HEK293T (cell line): ENCODE results near the gene MYO7B.

Experiments used
- BHLHE40 ChIP-seq: fragments of 450-650 bp; IDR thresholded peaks from 2 replicates; pipeline ENCODE4 v1.6.1; 2016; ENCODE audit warnings: mild to moderate bottlenecking, moderate library complexity, borderline replicate concordance
- FOXK2 ChIP-seq: fragments of 450-650 bp; IDR thresholded peaks from 2 replicates; pipeline ENCODE4 v1.6.1; 2016; ENCODE audit warnings: mild to moderate bottlenecking
- FOXM1 ChIP-seq: fragments of 450-650 bp; IDR thresholded peaks from 2 replicates; pipeline ENCODE4 v1.6.1; 2017; ENCODE audit warnings: mild to moderate bottlenecking, borderline replicate concordance
- HDGF ChIP-seq: fragments of 450-650 bp; IDR thresholded peaks from 2 replicates; pipeline ENCODE4 v1.6.1; 2017; ENCODE audit warnings: antibody characterized with exemption, borderline replicate concordance
- NFRKB ChIP-seq: fragments of 450-650 bp; IDR thresholded peaks from 2 replicates; pipeline ENCODE4 v1.6.1; 2016; ENCODE audit warnings: mild to moderate bottlenecking, moderate library complexity
- SP1 ChIP-seq: fragments of 450-650 bp; IDR thresholded peaks from 2 replicates; pipeline ENCODE4 v1.6.1; 2017
- TARDBP ChIP-seq: fragments of 450-650 bp; IDR thresholded peaks from 2 replicates; pipeline ENCODE4 v1.6.1; 2016
- ZNF384 ChIP-seq: fragments of 450-650 bp; IDR thresholded peaks from 2 replicates; pipeline ENCODE4 v1.6.1; 2016

- TF ChIP-seq FOXK2 (no peak), SP1 (no peak), BHLHE40 (no peak), FOXM1 (no peak), HDGF (no peak), TARDBP (no peak), NFRKB (no peak), ZNF384 (no peak)
These were observed 57.3 kb downstream of the MYO7B start for GRCh38 chr2:127592761-127593227.
